Prostate gland (tissue), 2 donors: ENCODE measurements around the gene PYURF.

Experiments
- CTCF ChIP-seq, 4 experiments: fragments of 200-600 bp in 2 of 4; fragments of 450-650 bp in 2 of 4; sonication (generic) in 2 of 4; IDR thresholded peaks; 1 replicate in 3 of 4; 2 replicates in 1 of 4; pipeline ENCODE4 v1.5.1; 2016 to 2019; ENCODE audit warnings: antibody characterized with exemption in 4 of 4, mild to moderate bottlenecking in 2 of 4, moderate library complexity in 2 of 4
- POLR2A ChIP-seq: fragments of 450-650 bp; IDR thresholded peaks from one replicate; pipeline ENCODE4 v1.6.1; 2016; ENCODE audit warnings: antibody characterized with exemption, mild to moderate bottlenecking

GRCh38 chr4:88535090-88535755, 11.6 kb upstream of the PYURF start:
- TF ChIP-seq CTCF (IDR thresholded peaks at IDR 0.05) (no peak), POLR2A (no peak)
